ENCODE results near the gene PSMD8. TPM values are rescaled to one million over a fixed set of nuclear protein-coding genes. Genes with fewer than 3 reads are reported as not detected.
"Not testable (repeated sequence)": the region's sequence is repeated elsewhere in the genome, so short reads cannot be mapped to it uniquely, and the experiment has no call there.

PSMD8 gene
- total RNA-seq, 4 donors from 2014 or later, result 28.1 to 171 (median 78.5) TPM

DNA sequence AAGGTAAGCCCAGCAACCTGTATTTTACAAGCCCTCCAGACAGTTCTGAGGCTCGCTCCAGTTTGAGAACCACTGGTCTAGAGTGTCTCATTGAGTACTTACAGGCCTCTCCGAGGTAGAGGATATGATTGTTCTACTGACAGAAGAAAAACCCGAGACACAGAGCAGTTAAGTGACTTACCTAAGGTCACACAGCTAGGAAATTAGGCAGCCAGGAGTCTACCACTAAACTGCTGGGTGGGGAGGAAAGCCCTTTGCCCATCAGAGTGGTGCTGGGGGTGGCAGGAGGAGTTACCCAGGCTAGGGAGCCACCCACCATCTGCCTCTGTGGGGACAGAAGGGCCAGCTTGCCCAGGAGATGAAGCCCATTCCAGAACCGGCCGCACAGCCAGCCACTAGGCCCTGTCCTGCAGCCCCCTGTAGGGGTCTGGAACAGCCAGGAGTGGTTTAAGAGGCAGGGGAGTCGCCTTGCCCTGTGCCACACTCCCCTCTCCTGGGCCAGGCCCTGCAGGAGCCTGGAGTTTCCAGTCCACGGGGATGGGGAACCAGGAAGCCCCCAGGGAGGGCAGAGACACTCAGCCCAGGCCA is 50.9 kb downstream of the PSMD8 start:
- H3K27ac ChIP-seq, result no peak overlapping the region
- peaks cover 16% of the 10 kb centered on the region for H3K27me3 ChIP-seq
- intact Hi-C loops (cut with DNase I; ENCODE audit: low total_unique reads), result no loop called here
- H3K36me3 ChIP-seq, result no peaks in the 10 kb centered on the region
- no peak for DNase-seq
- no peaks in the 10 kb centered on the region for H3K9me3 ChIP-seq
- TF ChIP-seq EP300 (IDR thresholded peaks at IDR 0.05; ENCODE audit: low read depth) (no peak), POLR2AphosphoS5 (IDR thresholded peaks at IDR 0.05) (no peak), POLR2A (IDR thresholded peaks at IDR 0.05) (no peak)
- TF ChIP-seq, protein P1, sequence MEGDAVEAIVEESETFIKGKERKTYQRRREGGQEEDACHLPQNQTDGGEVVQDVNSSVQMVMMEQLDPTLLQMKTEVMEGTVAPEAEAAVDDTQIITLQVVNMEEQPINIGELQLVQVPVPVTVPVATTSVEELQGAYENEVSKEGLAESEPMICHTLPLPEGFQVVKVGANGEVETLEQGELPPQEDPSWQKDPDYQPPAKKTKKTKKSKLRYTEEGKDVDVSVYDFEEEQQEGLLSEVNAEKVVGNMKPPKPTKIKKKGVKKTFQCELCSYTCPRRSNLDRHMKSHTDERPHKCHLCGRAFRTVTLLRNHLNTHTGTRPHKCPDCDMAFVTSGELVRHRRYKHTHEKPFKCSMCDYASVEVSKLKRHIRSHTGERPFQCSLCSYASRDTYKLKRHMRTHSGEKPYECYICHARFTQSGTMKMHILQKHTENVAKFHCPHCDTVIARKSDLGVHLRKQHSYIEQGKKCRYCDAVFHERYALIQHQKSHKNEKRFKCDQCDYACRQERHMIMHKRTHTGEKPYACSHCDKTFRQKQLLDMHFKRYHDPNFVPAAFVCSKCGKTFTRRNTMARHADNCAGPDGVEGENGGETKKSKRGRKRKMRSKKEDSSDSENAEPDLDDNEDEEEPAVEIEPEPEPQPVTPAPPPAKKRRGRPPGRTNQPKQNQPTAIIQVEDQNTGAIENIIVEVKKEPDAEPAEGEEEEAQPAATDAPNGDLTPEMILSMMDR (IDR thresholded peaks at IDR 0.05), result no peak
- peak overlapping the region in 2 of 4 donors; percentile 5 for H3K4me3 ChIP-seq
- H3K4me1 ChIP-seq, result no peaks in the 10 kb centered on the region
- WGBS, 2 donors (ENCODE audit: low coverage in 1 of 2), result 70 to 76% methylated on average over 3 to 7 of the region's 7 CpGs
- in situ Hi-C loops (cut with MboI; ENCODE audit: low pct_ligation_motif_present in 1 of 4, low pct_unique_long_range_greater_than_20kb in 1 of 4, low sequenced_read_pairs in 3 of 4), result no loop called here

DNA sequence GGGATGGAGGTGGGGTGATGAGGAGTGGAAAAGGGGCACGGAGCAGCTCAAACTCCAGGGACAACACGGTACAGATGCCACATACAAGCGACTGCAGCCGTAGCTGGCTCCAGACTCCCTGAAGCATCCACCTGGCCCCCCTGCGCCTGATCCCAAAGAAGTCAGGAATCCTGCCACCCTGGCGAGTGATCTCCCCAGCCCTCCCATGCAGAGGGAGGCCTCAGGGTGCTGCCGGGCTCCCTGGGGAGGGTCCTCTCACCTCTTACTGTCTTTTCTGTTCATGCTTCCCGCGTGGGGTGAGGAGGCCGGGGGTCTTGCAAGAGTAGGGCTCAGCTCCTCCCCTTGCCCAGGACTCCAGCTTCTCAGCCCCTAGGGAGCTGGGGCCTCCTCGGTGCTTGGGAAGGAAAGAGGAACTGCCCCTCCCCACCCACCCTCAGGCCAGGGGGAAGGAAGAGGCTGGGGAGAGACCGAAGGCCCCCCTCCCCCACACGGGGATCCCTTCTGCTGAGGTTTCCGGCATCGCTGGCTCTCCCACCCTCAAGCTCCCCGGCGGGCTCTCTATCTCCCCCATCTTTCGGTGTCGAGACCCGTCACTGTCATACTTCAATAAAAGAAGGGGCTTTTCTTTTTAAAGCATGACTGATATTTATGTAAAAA is 51.6 kb downstream of the PSMD8 start, which contains the start of gene RASGRP4:
RASGRP4 (minus strand) TSS at position 410 of the 657 bp plus-strand sequence; CDS start at position 282, 128 bp downstream.
- TF ChIP-seq POLR2A (IDR thresholded peaks at IDR 0.05), result no peak
- TF ChIP-seq EP300 (IDR thresholded peaks at IDR 0.05; ENCODE audit: low read depth), result no peak
- TF ChIP-seq, protein P1 (IDR thresholded peaks at IDR 0.05), result no peak
- no peak for TF ChIP-seq POLR2AphosphoS5 (IDR thresholded peaks at IDR 0.05)
- intact Hi-C loops (cut with DNase I; ENCODE audit: low total_unique reads), result no loop called here
- no peaks in the 10 kb centered on the region for H3K36me3 ChIP-seq
- H3K27ac ChIP-seq, result no peak within 1 kb of the TSS
- peak within 1 kb of the TSS in 2 of 4 donors; percentile 5 for H3K4me3 ChIP-seq
- WGBS, 2 donors (ENCODE audit: low coverage in 1 of 2), result 45% methylated on average over 20 of the region's 20 CpGs; no CpG with 5 or more reads in 1 of the 2 donors
- peak; percentile 26 for DNase-seq
- H3K9me3 ChIP-seq, result no peaks in the 10 kb centered on the region
- H3K27me3 ChIP-seq, result peaks cover 18% of the 10 kb centered on the region
- in situ Hi-C loops (cut with MboI; ENCODE audit: low pct_ligation_motif_present in 1 of 4, low pct_unique_long_range_greater_than_20kb in 1 of 4, low sequenced_read_pairs in 3 of 4), result no loop called here
- H3K4me1 ChIP-seq, result no peaks in the 10 kb centered on the region

DNA sequence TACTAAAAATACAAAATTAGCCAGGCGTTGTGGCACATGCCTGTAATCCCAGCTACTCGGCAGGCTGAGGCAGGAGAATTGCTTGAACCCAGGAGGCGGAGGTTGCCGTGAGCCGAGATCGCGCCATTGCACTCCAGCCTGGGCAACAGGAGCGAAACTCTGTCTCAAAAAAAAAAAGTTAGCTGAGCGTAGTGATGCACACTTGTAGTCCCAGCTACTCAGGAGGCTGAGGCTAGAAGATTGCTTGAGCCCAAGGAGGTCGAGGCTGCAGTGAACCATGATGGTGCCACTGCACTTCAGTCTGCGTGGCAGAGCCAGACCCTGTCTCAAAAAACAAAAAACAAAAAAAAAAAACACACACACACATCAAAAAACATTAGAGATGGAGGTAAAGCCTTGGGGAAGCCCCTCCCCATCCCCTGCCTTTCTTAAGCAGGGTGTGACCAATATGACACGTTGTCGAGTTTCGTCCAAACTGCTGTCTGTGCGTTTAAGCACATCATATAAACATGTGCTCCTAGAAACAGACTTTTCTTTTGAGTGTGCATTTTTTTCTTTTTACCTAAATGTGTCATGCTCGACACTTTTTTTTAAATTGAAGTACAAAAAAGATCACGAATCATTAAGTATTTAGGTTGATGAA is 52.8 kb downstream of the PSMD8 start:
- H3K4me3 ChIP-seq; H3K27ac ChIP-seq; H3K9me3 ChIP-seq; H3K4me1 ChIP-seq; intact Hi-C loops (cut with DNase I; ENCODE audit: low total_unique reads); DNase-seq; in situ Hi-C loops (cut with MboI; ENCODE audit: low pct_ligation_motif_present in 1 of 4, low pct_unique_long_range_greater_than_20kb in 1 of 4, low sequenced_read_pairs in 3 of 4); H3K36me3 ChIP-seq: not testable (repeated sequence)
- 50 to 52% methylated on average over 7 to 17 of the region's 17 CpGs for WGBS, 2 donors (ENCODE audit: low coverage in 1 of 2)
- peaks cover 26% of the 10 kb centered on the region for H3K27me3 ChIP-seq

DNA sequence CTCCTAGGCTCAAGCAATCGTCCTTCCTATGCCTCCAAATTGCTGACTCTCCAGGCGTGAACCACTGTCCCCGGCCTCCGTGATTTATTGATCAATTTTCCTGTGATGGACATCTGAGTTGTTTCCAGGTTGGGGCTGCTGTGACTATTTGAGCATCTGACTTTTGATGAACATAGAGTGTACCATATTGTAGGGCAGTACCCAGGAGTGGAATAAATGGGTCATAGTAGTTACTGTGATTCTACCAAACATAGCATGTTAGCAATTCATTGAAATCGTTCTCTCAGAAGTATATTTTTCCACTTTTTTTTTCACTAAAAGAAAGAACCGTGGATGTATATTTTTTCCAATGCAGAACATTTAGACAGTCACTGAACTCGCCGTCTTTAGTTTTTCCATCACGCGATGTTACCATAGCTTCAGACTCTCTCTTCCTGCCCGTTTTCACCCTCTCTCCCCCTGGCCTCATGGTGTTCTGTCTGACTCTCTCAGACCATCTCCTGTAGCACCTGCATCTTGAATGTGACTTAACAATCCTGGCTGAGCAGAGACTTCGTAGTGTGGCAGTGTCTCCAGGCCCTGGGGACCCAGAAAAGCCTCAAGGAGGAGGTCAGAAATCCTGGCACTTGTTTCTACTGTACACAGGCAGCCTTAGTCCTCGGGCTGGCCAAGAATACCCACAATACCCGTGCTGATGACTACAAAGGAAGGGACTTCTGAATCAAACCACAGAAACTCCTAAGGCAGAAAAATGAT is 54.9 kb downstream of the PSMD8 start:
- H3K4me1 ChIP-seq, result no peaks in the 10 kb centered on the region
- no peak overlapping the region for H3K27ac ChIP-seq
- no peaks in the 10 kb centered on the region for H3K9me3 ChIP-seq
- no peak for DNase-seq
- TF ChIP-seq POLR2AphosphoS5 (IDR thresholded peaks at IDR 0.05) (no peak), EP300 (IDR thresholded peaks at IDR 0.05; ENCODE audit: low read depth) (no peak), POLR2A (IDR thresholded peaks at IDR 0.05) (no peak)
- TF ChIP-seq, protein P1 (IDR thresholded peaks at IDR 0.05), result no peak
- no peaks in the 10 kb centered on the region for H3K36me3 ChIP-seq
- no peak overlapping the region for H3K4me3 ChIP-seq
- intact Hi-C loops (cut with DNase I; ENCODE audit: low total_unique reads), result no loop called here
- 54 to 63% methylated on average over 8 to 14 of the region's 14 CpGs for WGBS, 2 donors (ENCODE audit: low coverage in 1 of 2)
- in situ Hi-C loops (cut with MboI; ENCODE audit: low pct_ligation_motif_present in 1 of 4, low pct_unique_long_range_greater_than_20kb in 1 of 4, low sequenced_read_pairs in 3 of 4), result no loop called here
- peaks cover 34% of the 10 kb centered on the region for H3K27me3 ChIP-seq

Data from transverse colon (tissue), 4 donors.